Lower leg skin (tissue), 3 donors: ENCODE results near the gene GORAB.

Source experiments
- POLR2A ChIP-seq, 2 donors: fragments of 450-650 bp; IDR thresholded peaks; one replicate each; pipeline ENCODE4 v1.6.1; 2016 to 2017; ENCODE audit warnings: antibody characterized with exemption in 2 of 2, mild to moderate bottlenecking in 1 of 2, moderate library complexity in 1 of 2
- TF ChIP-seq, protein P1 (sequence below), 3 donors: fragments of 450-650 bp; IDR thresholded peaks; one replicate each; pipeline ENCODE4 v1.5.1; 2016; ENCODE audit warnings: antibody characterized with exemption in 3 of 3, mild to moderate bottlenecking in 3 of 3, moderate library complexity in 2 of 3

DNA sequence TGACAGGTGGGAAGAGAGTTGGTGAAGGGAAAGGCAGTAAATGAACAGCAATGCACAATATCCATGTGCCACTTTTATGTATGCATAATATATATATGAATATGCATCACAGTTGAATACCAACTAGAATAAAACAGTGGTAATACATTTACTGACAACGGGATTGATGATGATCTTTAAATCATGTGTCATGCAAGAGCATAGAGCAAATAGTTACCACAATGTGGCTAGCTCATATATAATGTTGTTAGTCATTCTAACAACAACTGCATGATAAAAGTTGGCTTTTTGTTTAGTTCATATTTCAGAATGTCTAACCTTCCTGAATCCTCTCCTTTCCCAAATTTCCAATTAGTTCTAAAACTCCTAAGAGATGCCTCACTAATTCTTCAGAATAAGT lies 46.4 kb downstream of the GORAB start:
- TF ChIP-seq, protein P1, sequence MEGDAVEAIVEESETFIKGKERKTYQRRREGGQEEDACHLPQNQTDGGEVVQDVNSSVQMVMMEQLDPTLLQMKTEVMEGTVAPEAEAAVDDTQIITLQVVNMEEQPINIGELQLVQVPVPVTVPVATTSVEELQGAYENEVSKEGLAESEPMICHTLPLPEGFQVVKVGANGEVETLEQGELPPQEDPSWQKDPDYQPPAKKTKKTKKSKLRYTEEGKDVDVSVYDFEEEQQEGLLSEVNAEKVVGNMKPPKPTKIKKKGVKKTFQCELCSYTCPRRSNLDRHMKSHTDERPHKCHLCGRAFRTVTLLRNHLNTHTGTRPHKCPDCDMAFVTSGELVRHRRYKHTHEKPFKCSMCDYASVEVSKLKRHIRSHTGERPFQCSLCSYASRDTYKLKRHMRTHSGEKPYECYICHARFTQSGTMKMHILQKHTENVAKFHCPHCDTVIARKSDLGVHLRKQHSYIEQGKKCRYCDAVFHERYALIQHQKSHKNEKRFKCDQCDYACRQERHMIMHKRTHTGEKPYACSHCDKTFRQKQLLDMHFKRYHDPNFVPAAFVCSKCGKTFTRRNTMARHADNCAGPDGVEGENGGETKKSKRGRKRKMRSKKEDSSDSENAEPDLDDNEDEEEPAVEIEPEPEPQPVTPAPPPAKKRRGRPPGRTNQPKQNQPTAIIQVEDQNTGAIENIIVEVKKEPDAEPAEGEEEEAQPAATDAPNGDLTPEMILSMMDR (IDR thresholded peaks at IDR 0.05): no peak
- no peak for TF ChIP-seq POLR2A (IDR thresholded peaks at IDR 0.05)
